ENCODE data around the gene CYP2F1.

DNA sequence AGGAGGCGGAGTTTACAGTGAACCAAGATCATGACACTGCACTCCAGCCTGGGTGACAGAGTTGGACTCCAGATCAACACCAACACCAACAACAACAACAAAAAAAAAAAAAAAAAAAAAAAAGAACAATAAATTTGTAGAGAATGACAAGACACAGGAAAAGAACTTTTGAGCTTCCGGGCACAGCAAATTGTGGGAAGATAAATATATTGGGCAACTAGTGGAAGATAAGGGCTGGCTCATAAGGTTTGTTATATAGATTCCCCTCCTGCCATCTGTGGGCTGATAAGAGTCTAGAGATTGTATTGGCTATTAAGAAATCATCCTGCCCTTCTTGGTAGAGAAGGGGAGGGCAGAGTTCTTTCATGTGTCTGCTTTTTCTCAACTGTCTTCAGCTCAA is 45.6 kb downstream of the CYP2F1 start:
- no peak for TF ChIP-seq POLR2A (IDR thresholded peaks at IDR 0.05)
- TF ChIP-seq EP300 (IDR thresholded peaks at IDR 0.05): no peak
